Measurements from ENCODE around the gene ITGA11.

- TF ChIP-seq CTCF (IDR thresholded peaks at IDR 0.05): no peak
- TF ChIP-seq POLR2A (IDR thresholded peaks at IDR 0.05): no peak
Observed at GRCh38 chr15:68352401-68353062, 79.4 kb downstream of the ITGA11 start.

All from breast epithelium (tissue), 3 donors.